ENCODE results near the gene FARS2. TPM values are rescaled to one million over a fixed set of nuclear protein-coding genes. Genes with fewer than 3 reads are reported as not detected.
A peak's percentile ranks its signal among the peaks of the same experiment; 100 is the strongest.

The FARS2 gene
- total RNA-seq, 1 experiment from 2014 or later = 15.0 TPM

GRCh38 chr6:5732496-5732895 is 471.2 kb downstream of the FARS2 start (continued):
- no peak for TF ChIP-seq IRF2 (CRISPR knock-in tag; IDR thresholded peaks at IDR 0.05; ENCODE audit: borderline replicate concordance, low read depth)

- Mint-ChIP-seq H3K9me3 (no peaks in the 10 kb centered on the region; the same call in 1 of the 2 replicates), H3K27me3 (ENCODE audit: low read depth) (no peaks in the 10 kb centered on the region), H3K4me1 (no peaks in the 10 kb centered on the region), H3K27ac (no peak overlapping the region), H3K4me3 (no peak overlapping the region), H3K36me3 (no peaks in the 10 kb centered on the region)
- DNase-seq (ENCODE audit: low spot score) (no peak), ATAC-seq (no peak)
- TF ChIP-seq KAT7 (CRISPR knock-in tag; IDR thresholded peaks at IDR 0.05; ENCODE audit: borderline replicate concordance) (no peak), ZNF423 (CRISPR knock-in tag; IDR thresholded peaks at IDR 0.05) (peak; percentile 38; the same call in 1 of the 2 replicates)
- ChIA-PET POLR2A (no interaction called here), CTCF (interaction anchor here (1.3 to 1.8 kb wide), 3 partner anchors 8 to 265 kb away, joined by 3 to 6 read pairs (median 4); no protein-coding TSS in a partner anchor)
These were observed 474.9 kb downstream of the FARS2 start for GRCh38 chr6:5736016-5736738.

GRCh38 chr6:5737460-5737859 is 476.1 kb downstream of the FARS2 start:
- Mint-ChIP-seq H3K9me3 (no peaks in the 10 kb centered on the region; the same call in 1 of the 2 replicates), H3K27me3 (ENCODE audit: low read depth) (no peaks in the 10 kb centered on the region), H3K27ac (no peak overlapping the region), H3K4me3 (no peak overlapping the region), H3K4me1 (peaks cover 4% of the 10 kb centered on the region), H3K36me3 (no peaks in the 10 kb centered on the region)
- ATAC-seq (no peak), DNase-seq (ENCODE audit: low spot score) (no peak)
- ChIA-PET POLR2A (no interaction called here), CTCF (no interaction called here)
- TF ChIP-seq, protein P1, sequence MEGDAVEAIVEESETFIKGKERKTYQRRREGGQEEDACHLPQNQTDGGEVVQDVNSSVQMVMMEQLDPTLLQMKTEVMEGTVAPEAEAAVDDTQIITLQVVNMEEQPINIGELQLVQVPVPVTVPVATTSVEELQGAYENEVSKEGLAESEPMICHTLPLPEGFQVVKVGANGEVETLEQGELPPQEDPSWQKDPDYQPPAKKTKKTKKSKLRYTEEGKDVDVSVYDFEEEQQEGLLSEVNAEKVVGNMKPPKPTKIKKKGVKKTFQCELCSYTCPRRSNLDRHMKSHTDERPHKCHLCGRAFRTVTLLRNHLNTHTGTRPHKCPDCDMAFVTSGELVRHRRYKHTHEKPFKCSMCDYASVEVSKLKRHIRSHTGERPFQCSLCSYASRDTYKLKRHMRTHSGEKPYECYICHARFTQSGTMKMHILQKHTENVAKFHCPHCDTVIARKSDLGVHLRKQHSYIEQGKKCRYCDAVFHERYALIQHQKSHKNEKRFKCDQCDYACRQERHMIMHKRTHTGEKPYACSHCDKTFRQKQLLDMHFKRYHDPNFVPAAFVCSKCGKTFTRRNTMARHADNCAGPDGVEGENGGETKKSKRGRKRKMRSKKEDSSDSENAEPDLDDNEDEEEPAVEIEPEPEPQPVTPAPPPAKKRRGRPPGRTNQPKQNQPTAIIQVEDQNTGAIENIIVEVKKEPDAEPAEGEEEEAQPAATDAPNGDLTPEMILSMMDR (IDR thresholded peaks at IDR 0.05) = no peak
- peak; percentile 67 for TF ChIP-seq USF2 (CRISPR knock-in tag; IDR thresholded peaks at IDR 0.05)

GRCh38 chr6:5738211-5738610 is 476.9 kb downstream of the FARS2 start:
- H3K9me3 Mint-ChIP-seq = no peaks in the 10 kb centered on the region; the same call in 1 of the 2 replicates
- H3K4me3 Mint-ChIP-seq = no peak overlapping the region
- H3K27ac Mint-ChIP-seq = no peak overlapping the region
- H3K27me3 Mint-ChIP-seq (ENCODE audit: low read depth) = no peaks in the 10 kb centered on the region
- no peaks in the 10 kb centered on the region for H3K36me3 Mint-ChIP-seq
- ChIA-PET POLR2A (no interaction called here), CTCF (no interaction called here)
- DNase-seq (ENCODE audit: low spot score) = no peak
- H3K4me1 Mint-ChIP-seq = peaks cover 10% of the 10 kb centered on the region
- ATAC-seq = no peak
- TF ChIP-seq SP1 (CRISPR knock-in tag; conservative IDR thresholded peaks at IDR 0.05) (no peak), NR3C1 (CRISPR knock-in tag; conservative IDR thresholded peaks at IDR 0.05; ENCODE audit: low read depth) (no peak), USF2 (CRISPR knock-in tag; IDR thresholded peaks at IDR 0.05) (no peak), IRF1 (CRISPR knock-in tag; IDR thresholded peaks at IDR 0.05) (no peak), ZNF232 (CRISPR knock-in tag; IDR thresholded peaks at IDR 0.05) (no peak), MYBL2 (CRISPR knock-in tag; IDR thresholded peaks at IDR 0.05) (no peak), MLX (CRISPR knock-in tag; IDR thresholded peaks at IDR 0.05) (no peak), OVOL2 (CRISPR knock-in tag; IDR thresholded peaks at IDR 0.05; ENCODE audit: borderline replicate concordance) (no peak), EMX1 (CRISPR knock-in tag; IDR thresholded peaks at IDR 0.05) (no peak), AFF4 (CRISPR knock-in tag; IDR thresholded peaks at IDR 0.05; ENCODE audit: borderline replicate concordance) (no peak), GABPB1 (CRISPR knock-in tag; IDR thresholded peaks at IDR 0.05) (no peak), RORB (CRISPR knock-in tag; IDR thresholded peaks at IDR 0.05) (no peak)
- TF ChIP-seq, protein P2, sequence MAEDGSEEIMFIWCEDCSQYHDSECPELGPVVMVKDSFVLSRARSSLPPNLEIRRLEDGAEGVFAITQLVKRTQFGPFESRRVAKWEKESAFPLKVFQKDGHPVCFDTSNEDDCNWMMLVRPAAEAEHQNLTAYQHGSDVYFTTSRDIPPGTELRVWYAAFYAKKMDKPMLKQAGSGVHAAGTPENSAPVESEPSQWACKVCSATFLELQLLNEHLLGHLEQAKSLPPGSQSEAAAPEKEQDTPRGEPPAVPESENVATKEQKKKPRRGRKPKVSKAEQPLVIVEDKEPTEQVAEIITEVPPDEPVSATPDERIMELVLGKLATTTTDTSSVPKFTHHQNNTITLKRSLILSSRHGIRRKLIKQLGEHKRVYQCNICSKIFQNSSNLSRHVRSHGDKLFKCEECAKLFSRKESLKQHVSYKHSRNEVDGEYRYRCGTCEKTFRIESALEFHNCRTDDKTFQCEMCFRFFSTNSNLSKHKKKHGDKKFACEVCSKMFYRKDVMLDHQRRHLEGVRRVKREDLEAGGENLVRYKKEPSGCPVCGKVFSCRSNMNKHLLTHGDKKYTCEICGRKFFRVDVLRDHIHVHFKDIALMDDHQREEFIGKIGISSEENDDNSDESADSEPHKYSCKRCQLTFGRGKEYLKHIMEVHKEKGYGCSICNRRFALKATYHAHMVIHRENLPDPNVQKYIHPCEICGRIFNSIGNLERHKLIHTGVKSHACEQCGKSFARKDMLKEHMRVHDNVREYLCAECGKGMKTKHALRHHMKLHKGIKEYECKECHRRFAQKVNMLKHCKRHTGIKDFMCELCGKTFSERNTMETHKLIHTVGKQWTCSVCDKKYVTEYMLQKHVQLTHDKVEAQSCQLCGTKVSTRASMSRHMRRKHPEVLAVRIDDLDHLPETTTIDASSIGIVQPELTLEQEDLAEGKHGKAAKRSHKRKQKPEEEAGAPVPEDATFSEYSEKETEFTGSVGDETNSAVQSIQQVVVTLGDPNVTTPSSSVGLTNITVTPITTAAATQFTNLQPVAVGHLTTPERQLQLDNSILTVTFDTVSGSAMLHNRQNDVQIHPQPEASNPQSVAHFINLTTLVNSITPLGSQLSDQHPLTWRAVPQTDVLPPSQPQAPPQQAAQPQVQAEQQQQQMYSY (CRISPR knock-in tag; IDR thresholded peaks at IDR 0.05) = no peak

Measured in WTC11 (cell line).